Tongue (tissue), 2 donors: ENCODE data around the gene CTSD. TPM values are rescaled to one million over a fixed set of nuclear protein-coding genes. Genes with fewer than 3 reads are reported as not detected.
A peak's percentile ranks its signal among the peaks of the same experiment; 100 is the strongest.

Experiments used
- DNase-seq: peaks from one replicate; pipeline ENCODE4 v3.0.0-alpha.2; 2015
- total RNA-seq: library from RNA; depleted of rRNA; stranded (reverse); fragments of >200 nt; gene quantifications from one replicate; pipeline ENCODE4 v1.2.3, GENCODE V29; 2014

Gene CTSD
- total RNA-seq, 1 donor from 2014 or later, result 134 TPM

DNA sequence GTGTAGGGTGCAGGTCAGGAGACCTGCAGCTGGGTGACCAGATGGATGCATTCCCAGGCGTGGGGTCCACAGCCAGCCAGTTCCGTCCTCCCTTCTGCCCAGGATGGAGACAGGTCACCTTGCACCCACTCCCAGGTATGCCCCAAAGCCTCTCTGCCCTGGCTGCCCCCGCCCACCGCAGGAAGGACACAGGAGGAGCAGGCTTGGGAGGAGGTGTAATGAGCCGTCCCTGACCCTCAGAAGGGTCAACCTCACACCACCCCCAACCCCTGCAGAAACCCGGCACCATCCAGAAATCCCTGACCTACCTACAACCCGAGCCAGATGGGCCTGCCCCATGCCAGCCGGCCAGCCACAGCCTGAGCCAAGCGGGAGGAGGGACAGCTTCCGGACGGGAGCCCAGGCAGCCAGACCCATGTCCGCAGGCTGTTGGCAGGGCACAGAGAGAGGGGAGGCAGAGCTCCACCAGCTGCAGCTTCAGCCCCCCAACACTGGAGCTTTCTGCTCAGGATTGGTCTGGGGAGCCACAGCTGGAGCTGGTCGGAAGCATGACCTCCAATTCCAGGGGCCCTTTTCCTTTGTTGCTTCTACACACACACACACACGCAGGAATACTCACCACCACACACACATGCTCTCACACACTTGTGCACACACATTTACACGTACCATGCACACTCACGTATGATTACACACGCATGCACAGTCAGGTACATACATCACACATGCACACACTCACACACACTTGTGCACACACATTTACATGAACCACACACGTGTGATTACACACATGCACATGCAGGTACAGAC is 18.6 kb downstream of the CTSD start:
- peak; percentile 46 for DNase-seq

DNA sequence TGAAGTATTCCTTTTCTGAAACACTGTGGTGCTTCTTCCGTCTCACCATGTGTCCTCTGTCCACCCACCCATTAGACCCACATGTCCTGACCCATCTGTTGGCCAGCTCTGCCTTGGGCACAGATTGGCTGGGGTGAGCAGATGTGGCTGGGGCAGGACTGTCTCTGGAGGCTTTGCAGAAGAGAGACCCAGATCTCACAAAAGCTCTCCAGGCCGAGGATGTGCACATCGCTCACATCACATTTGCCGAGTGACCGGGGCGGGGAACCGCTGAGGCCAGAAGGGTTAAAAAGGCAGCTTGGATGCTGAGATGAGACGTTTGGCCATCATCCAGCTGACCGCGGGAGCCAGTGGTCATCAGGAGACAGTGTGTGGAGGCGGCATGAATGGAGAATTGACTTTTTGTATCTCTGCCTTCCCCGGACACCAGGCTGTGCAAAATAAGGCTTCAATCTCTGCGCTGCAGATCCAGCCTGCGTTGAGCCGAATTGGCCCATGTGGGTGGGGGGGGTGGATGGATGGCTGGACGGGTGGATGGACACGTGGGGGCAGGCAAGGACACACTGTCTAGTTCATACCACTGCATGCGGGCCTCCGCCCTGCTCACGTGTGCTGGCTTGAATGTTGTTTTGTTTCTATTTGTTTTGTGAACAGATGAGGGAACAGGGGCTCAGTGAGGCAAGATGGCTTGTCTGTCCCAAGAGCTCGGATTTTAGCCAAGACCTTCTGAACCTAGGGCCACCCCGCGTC is 19.4 kb downstream of the CTSD start:
- no peak for DNase-seq

- DNase-seq, result no peak
Observed at GRCh38 chr11:1743585-1744136, 20.1 kb downstream of the CTSD start.

- no peak for DNase-seq
Observed at GRCh38 chr11:1742869-1743584, 20.7 kb downstream of the CTSD start.

GRCh38 chr11:1742371-1742770 is 21.4 kb downstream of the CTSD start:
- no peak for DNase-seq

GRCh38 chr11:1741741-1742140 is 22.0 kb downstream of the CTSD start:
- DNase-seq, result no peak

DNA sequence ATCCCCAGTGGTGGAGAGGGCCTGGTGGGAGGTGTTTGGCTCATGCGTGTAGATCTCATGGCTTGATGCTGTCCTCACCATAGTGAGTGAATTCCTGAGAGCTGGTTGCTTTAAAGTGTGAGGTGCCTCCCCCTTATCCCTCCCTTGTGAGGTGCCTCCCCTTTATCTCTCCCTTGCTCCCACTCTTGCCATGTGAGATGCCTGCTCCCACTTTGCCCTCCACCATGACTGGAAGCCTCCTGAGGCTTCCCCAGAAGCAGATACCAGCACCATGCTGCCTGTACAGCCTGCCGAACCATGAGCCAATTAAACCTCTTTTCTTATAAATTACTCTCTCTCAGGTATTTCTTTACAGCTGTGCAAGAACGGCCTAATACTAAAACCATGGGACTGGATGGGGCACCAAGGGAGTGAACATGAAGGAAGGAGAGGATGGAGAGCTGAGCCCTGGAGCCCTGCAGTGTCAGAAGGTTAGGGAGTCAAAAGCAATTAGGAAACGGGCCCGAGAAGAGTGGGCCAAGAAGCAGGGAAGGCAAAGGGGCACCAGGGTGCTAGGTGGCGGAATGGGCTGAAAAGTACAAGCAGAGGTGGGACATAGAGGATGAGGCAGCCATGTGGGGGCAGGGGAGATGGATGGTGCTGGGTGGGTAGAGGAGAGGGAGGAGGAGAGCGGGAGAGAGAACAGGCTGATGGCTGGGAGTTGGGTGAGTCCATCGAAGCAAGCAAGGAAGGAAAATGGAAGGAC is 22.8 kb downstream of the CTSD start:
- DNase-seq, result no peak

- DNase-seq, result no peak
Observed at GRCh38 chr11:1739576-1739975, 24.2 kb downstream of the CTSD start.

DNA sequence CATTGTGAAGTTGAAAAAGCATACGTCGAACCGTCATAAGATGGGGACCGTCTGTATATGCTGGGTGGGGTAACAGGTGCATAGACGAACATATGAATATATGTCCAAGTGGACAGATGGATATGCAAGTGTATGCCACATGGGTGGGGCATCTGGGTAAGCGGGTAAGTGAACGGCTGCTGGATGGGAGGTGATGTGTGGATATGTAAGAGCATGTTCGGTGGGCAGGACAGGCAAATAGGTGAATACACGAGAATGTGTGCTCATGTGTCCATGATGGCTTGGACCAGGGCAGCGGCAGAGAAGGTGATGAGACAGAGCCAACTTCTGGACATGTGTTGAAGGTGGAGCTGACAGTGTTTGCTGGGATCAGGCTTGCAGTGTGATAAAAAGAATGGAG is 25.3 kb downstream of the CTSD start:
- DNase-seq, result no peak

DNA sequence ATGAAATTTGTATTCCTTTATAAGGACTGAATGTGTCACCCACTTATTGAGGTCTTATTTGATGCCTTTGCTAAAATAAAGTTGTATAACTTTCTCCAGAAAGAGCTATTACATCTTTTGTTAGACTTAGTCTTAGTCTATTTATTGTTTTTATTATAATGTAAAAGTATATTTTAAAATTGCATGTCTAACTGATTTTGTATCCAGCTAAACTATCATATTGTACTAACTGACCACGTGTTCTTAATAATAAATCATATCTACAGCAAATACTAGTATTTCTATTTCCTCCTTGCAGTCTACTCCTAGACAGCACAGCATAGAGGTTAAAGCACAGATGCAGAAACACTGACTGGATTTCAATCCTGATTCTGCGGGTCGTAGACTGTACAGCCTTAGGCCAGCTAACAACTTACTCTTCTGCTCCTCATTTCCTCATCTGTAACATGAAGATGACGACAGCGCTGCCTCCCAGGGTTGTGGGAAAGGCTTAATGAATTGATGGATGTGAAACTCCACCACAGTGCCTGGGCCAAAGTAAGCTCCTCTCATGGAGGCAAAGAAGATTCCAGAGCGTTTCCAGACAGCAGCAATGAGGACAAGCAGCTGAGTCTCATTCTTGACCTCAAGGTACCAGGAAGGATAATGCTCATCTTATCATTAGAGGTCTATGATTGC is 26.5 kb downstream of the CTSD start:
- DNase-seq, result no peak

DNA sequence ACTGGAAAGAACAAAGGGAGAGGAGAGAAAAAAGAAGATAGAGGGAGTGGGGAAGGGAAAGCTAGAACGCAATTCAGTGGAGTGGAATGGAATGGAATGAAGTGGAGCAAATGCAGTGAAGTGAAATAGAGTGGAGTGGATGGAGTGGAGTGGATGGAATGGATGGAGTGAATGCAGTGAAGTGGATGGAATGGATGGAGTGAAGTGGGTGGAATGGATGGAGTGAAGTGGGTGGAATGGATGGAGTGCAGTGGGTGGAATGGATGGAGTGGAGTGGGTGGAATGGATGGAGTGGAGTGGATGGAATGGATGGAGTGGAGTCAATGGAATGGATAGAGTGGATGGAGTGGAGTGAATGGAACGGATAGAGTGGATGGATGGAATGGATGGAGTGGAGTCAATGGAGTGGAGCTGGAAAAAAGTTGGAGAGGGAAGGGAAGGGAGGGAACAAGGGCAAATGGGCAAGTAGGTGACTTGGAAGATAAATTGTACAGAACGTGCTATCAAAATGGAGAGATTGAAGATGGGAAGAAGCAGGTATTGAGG is 27.2 kb downstream of the CTSD start:
- DNase-seq, result no peak

GRCh38 chr11:1735271-1735670 is 28.5 kb downstream of the CTSD start:
- DNase-seq, result no peak

GRCh38 chr11:1734641-1735081 is 29.1 kb downstream of the CTSD start:
- DNase-seq, result no peak

- DNase-seq, result no peak
Observed at GRCh38 chr11:1733716-1734640, 29.7 kb downstream of the CTSD start.

DNA sequence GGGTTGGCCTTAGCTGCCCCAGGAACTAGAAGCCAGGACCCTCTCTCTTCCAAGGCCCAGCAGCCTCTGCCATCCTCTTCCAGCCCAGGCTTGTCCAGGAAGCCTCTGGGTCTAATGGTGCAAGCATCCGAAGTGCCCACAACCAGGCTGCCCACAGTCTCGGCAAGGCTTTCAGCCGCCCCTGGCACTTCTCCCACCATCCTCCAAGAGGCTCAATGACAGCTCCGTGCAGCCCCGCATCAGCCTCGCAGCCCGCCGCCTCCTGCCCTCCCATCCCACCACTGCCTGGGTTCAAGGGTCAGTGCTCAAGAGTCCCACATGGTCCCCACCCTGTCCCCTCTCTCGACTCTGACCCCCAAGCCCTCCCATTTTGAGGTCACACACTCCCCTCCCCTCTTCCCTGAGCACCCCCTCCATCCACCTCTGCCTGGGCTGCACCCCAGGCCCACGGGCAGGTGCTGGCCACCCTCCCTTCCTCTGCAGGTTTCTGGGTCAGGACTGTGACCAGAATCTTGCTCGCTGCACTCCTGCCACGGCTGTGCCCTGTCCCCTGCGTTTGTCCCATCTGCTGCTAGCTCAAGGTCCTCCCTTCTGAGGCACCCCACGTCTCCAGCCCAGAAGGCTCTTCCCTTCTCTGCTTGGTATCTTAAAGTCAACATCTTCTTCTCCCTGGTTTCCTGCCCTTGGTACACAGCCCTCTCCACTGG is 30.6 kb downstream of the CTSD start:
- DNase-seq, result no peak

- no peak for DNase-seq
Observed at GRCh38 chr11:1732418-1733008, 31.2 kb downstream of the CTSD start.

- no peak for DNase-seq
Observed at GRCh38 chr11:1731451-1732059, 32.2 kb downstream of the CTSD start.

DNA sequence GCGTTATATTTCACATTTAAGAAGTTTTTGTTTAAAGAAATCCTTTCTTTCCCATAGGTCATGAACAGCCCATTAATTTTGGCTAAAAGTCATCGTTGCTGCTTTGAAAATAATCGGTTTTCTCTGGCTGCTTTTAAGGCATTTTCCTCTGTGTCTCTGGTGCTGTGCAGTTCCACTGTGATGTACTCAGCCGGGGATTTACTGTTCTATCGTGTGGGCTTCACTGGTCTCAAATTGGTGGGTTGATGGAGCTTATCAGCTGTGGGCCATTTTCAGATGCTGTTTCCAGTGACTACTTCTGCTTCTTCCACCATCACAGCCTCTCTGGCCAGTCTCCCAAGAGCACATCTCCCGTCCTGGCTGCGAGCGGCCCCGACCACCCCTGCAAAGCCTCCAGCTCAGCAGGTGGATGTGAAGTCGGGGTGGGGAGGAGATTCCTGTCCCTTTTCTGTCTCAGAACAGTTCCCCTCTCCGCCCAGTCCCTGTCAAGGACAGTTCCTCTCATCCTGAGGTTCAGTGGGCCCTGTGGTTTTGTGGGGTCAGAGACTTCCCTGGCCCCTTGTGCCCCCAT is 33.6 kb downstream of the CTSD start:
- no peak for DNase-seq
